GM12878 (cell line): ENCODE data around the gene FAM50A. TPM values are rescaled to one million over a fixed set of nuclear protein-coding genes. Genes with fewer than 3 reads are reported as not detected.
A peak's percentile ranks its signal among the peaks of the same experiment; 100 is the strongest.

ENCODE experiments used
- BCL3 ChIP-seq: IDR thresholded peaks from 2 replicates; pipeline ENCODE4 v1.6.1; 2011; ENCODE audit warnings: borderline replicate concordance, low read depth, mild to moderate bottlenecking, moderate library complexity, low read length; ENCODE audit not compliant: insufficient read depth, poor library complexity, severe bottlenecking
- CBX3 ChIP-seq: fragments of 200-600 bp; sonication (generic); IDR thresholded peaks from 2 replicates; pipeline ENCODE4 v1.6.1; 2016; ENCODE audit warnings: low read depth, borderline replicate concordance
- CEBPB ChIP-seq, 2 experiments: fragments of 150-350 bp in 1 of 2; IDR thresholded peaks; 2 replicates each; pipeline ENCODE4 v1.6.1; 2012 to 2014; ENCODE audit warnings: low read depth in 2 of 2, low read length in 2 of 2, borderline replicate concordance in 1 of 2, inconsistent platforms in 1 of 2
- MAX ChIP-seq: IDR thresholded peaks from 2 replicates; pipeline ENCODE4 v1.6.1; 2012; ENCODE audit warnings: low read depth, low read length, improper control_type of control experiment
- MEF2B ChIP-seq: fragments of 450-650 bp; IDR thresholded peaks from 2 replicates; pipeline ENCODE4 v1.6.1; 2018; ENCODE audit warnings: mild to moderate bottlenecking, moderate library complexity; ENCODE audit not compliant: partially characterized antibody, poor library complexity, severe bottlenecking
- MXI1 ChIP-seq: fragments of 150-350 bp; IDR thresholded peaks from 2 replicates; pipeline ENCODE4 v1.6.1; 2011; ENCODE audit warnings: low read depth, mild to moderate bottlenecking, inconsistent platforms, low read length, improper control_type of control experiment
- NFIC ChIP-seq: IDR thresholded peaks from 2 replicates; pipeline ENCODE4 v1.6.1; 2012; ENCODE audit warnings: low read depth, mild to moderate bottlenecking, inconsistent platforms, low read length, moderate library complexity
- NR2C1 ChIP-seq: fragments of 450-650 bp; IDR thresholded peaks from 2 replicates; pipeline ENCODE4 v1.6.1; 2017; ENCODE audit warnings: antibody characterized with exemption, mild to moderate bottlenecking, moderate library complexity
- PAX8 ChIP-seq: fragments of 450-650 bp; IDR thresholded peaks from 2 replicates; pipeline ENCODE4 v1.6.1; 2017; ENCODE audit warnings: mild to moderate bottlenecking, moderate library complexity
- PKNOX1 ChIP-seq: fragments of 450-650 bp; IDR thresholded peaks from 2 replicates; pipeline ENCODE4 v1.6.1; 2016; ENCODE audit warnings: mild to moderate bottlenecking
- POU2F2 ChIP-seq: IDR thresholded peaks from 3 replicates; pipeline ENCODE4 v1.6.1; 2011; ENCODE audit warnings: low read depth, mild to moderate bottlenecking, low read length, borderline replicate concordance
- RAD51 ChIP-seq: fragments of 450-650 bp; IDR thresholded peaks from 2 replicates; pipeline ENCODE4 v1.6.1; 2016; ENCODE audit warnings: moderate library complexity, mild to moderate bottlenecking, inconsistent platforms
- TCF3 ChIP-seq: IDR thresholded peaks from 2 replicates; pipeline ENCODE4 v1.6.1; 2012; ENCODE audit warnings: low read depth, mild to moderate bottlenecking, low read length, borderline replicate concordance; ENCODE audit not compliant: insufficient read depth
- USF1 ChIP-seq: IDR thresholded peaks from 2 replicates; pipeline ENCODE4 v1.6.1; 2011; ENCODE audit warnings: borderline replicate concordance, low read depth, mild to moderate bottlenecking, moderate library complexity, mixed read lengths, low read length; ENCODE audit not compliant: insufficient read depth; ENCODE audit errors: extremely low read length
- ZBED1 ChIP-seq: IDR thresholded peaks from 2 replicates; pipeline ENCODE4 v1.6.1; 2016; ENCODE audit warnings: borderline replicate concordance
- ZNF207 ChIP-seq: fragments of 450-650 bp; IDR thresholded peaks from 2 replicates; pipeline ENCODE4 v1.6.1; 2014; ENCODE audit warnings: antibody characterized with exemption, mild to moderate bottlenecking, borderline replicate concordance
- ZNF24 ChIP-seq: fragments of 450-650 bp; IDR thresholded peaks from 2 replicates; pipeline ENCODE4 v1.6.1; 2017; ENCODE audit warnings: antibody characterized with exemption, mild to moderate bottlenecking
- ZNF592 ChIP-seq: fragments of 450-650 bp; IDR thresholded peaks from 2 replicates; pipeline ENCODE4 v1.6.1; 2017; ENCODE audit warnings: mild to moderate bottlenecking, moderate library complexity
- polyA plus RNA-seq, 11 experiments: library from polyadenylated mRNA; depleted of rRNA in 4 of 11; unstranded in 6 of 11; stranded (reverse) in 5 of 11; fragments of >200 nt; fragmentation: Nextera tagmentation in 4 of 11; fragmentation: Illumina TruSeq in 1 of 11; extraction: Ambion mirVana in 4 of 11; extraction: Trizol in 1 of 11; gene quantifications; 1 replicate in 1 of 11; 2 replicates in 10 of 11; pipeline versions ENCODE4 v1.2.1 to v1.2.3, GENCODE V29; 2011 to 2016; ENCODE audit warnings: inconsistent platforms in 2 of 11, missing spikeins in 2 of 11, low read depth in 1 of 11
- total RNA-seq, 4 experiments: library from RNA; depleted of rRNA in 3 of 4; stranded (reverse); fragments of >200 nt in 3 of 4; fragmentation: Illumina TruSeq in 1 of 4; extraction: Trizol in 1 of 4; gene quantifications; 2 replicates each; pipeline versions ENCODE4 v1.2.1 to v1.2.3, GENCODE V29; 2013 to 2021

FAM50A gene
- total and polyA plus RNA-seq, 10 of the 15 experiments (the other 5 are each of a cell fraction or from before 2014, with no cell fraction given): 4.2 to 46.7 (median 34.6) TPM

GRCh38 chrX:154397888-154398667 is 45.9 kb upstream of the FAM50A start, which contains the start of gene RPL10 (continued):
- TF ChIP-seq NFIC (no peak), CBX3 (no peak), USF1 (peak; percentile 61), BCL3 (no peak), ZBED1 (peak; percentile 83; the same call in 1 of the 2 replicates), NR2C1 (peak; percentile 34; the same call in 1 of the 2 replicates), RAD51 (no peak), ZNF24 (no peak), ZNF207 (no peak), PAX8 (no peak), PKNOX1 (peak; percentile 60; the same call in 1 of the 2 replicates), MAX (peak; percentile 53; the same call in 1 of the 2 replicates), TCF3 (peak; percentile 88), CEBPB (IDR thresholded peaks at IDR 0.05; ENCODE audit: borderline replicate concordance in 1 of 2, low read depth in 2 of 2, low read length in 2 of 2) (no peak), ZNF592 (no peak), POU2F2 (peak; percentile 97), MXI1 (peak; percentile 59), MEF2B (no peak)
